GM19240 (cell line): ENCODE data around the gene SYNE2.

Source experiments
- DNase-seq: peaks from one replicate; pipeline ENCODE4 v3.0.0; 2011; ENCODE audit warnings: low spot score; ENCODE audit not compliant: insufficient read length

The SYNE2 gene

DNA sequence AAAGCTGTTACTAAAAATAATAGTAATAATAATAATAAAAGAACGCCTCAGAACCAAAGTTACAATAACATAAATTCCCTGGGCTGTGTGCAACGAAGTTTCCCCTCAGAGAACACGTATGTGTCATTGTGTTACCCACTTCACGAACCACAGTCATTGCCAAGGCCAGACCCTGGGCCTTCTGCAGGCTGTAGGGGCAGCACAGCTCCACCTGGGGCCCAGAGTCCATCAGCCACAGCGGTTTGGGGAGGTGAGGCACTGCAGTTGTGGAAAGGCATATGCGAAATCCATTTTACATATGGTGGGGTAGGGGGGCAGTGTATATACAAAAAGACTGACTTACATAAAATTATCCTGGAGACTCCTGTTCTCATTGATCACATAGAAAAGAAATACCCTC, 385.2 kb downstream of the SYNE2 start:
- DNase-seq, result no peak

GRCh38 chr14:64238631-64239030, 385.8 kb downstream of the SYNE2 start:
- DNase-seq, result no peak

DNA sequence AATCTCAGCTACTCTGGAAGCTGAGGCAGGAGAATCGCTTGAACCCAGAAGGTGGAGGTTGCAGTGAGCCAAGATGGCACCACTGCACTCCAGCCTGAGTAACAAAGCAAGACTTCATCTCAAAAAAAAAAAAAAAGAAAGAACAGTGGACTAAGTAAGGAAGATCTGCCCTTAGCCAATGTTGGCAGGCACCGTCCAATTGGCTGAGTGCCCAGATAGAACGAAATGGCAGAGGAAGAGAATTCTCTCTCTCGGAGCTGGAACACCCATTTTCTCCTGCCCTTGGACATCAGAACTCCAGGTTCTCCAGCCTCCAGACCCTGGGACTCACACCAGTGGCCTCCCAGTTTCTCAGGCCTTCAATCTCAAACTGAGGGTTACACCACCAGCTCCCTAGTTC, 391.5 kb downstream of the SYNE2 start:
- no peak for DNase-seq

GRCh38 chr14:64245491-64245890, 392.7 kb downstream of the SYNE2 start:
- no peak for DNase-seq

GRCh38 chr14:64246688-64247087, 393.9 kb downstream of the SYNE2 start:
- no peak for DNase-seq

- no peak for DNase-seq
Observed at GRCh38 chr14:64247195-64247594, 394.4 kb downstream of the SYNE2 start.

DNA sequence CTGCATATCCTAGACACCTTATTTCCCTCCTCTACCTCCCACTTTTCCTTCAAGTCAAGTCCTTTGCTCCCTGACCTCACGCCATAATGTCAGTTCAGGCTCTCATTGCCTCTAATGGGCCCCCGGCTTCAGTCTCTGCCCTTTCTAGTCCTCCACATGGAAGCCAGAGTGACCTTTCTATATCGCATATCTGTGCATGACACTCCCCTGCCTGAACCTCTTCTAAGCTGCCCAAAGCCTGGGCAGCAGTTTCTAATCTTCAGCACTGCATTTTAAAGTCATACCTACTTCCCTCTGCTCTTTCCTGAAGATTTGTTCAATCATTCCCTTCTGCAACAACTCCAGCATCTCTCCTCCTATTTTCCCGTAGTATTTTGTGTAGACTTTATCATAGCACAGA, 395.9 kb downstream of the SYNE2 start:
- DNase-seq, result no peak

DNA sequence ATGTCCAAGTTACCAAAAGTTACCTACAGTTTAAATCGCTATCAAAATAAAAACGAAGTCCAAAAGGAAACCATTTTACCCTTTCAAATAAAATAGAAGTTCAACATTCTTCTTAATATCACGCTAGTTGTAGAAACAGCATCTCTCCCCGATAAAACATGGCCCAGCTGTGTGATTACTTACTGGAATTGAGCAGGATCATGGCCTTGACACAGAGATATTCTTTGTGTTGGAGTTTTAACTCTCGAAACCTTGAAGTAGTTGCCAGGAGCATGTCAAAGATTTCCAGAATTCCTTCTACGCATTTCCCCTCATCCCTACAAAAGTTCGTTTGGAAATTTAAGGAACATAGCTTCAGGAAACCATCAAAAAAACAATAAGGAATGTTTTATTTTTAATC, 396.6 kb downstream of the SYNE2 start:
- DNase-seq, result no peak

DNA sequence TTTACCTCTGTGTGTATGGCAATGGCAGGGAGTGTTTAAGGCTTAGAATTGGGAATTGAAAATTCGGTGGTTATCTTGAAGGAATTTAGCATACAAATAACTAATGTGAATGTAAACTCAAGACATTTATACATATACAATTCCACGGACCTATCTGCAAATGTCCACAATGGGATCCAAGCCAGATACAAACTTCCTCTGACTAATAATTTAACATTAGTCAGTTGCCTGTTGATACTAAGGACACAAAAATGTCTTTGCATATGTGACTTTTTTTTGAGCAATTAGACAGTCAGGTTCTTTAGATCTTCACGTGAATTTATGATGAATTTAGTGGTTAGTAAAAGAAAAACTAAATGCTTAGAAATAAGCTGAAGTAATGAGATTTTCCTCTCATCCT, 400.9 kb downstream of the SYNE2 start:
- DNase-seq, result no peak

GRCh38 chr14:64255756-64256155, 403.0 kb downstream of the SYNE2 start:
- DNase-seq, result no peak

DNA sequence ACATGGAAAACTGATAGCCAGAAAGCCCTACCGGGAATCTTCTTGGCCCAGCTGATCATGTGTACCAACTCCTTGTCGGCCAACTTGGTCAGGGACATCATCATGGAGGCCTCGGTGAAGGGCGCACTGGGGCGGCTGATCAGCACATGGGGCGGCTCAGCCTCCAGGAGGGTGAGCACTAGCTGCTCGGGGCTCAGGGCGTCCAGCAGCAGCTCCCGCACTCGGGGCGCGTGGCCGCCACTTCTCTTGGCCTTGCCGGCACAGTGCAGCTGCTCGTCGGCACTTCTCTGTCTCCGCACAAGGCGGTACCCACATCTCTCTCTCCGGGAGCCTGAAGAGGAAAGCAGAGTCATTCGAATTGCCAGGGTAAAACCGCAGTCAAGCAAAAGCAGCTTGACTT, 407.6 kb downstream of the SYNE2 start:
- no peak for DNase-seq

GRCh38 chr14:64265222-64265621, 412.4 kb downstream of the SYNE2 start:
- DNase-seq, result no peak

DNA sequence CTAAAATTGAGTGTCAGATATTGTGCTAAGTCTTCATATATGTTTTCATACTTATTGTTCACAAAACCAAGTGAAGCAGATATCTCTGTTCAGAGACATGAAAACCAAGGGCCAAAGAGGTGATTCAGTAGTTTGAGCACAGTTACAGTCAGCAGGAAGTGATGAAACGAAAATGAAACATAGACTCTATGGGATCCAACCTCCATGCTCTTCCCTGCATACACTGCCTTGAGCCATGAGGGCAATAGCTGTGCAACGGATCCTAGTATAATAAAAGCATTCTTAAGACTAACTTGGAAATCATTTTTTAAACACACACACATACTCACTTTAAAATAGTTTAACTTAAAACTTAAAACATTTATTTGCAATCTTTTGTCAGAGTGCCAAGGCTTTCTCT, 413.4 kb downstream of the SYNE2 start:
- DNase-seq, result no peak

DNA sequence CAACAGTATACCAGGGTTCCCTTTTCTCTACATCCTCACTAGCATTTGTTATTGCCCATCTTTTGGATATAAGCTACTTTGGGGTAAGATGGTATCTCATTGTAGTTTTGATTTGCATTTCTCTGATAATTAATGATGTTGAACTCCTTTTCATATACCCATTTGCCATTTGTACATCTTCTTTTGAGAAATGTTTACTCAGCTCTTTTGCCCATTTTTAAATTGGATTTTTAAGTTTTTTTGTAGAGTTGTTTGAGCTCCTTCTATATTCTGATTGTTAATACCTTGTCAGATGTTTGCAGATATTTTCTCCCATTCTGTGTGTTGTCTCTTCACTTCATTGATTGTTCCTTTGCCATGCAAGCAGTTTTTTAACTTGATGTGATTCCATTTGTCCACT, 419.2 kb downstream of the SYNE2 start:
- DNase-seq, result no peak
